Posterior vena cava (tissue), 2 donors: ENCODE data around the gene ZNF512. TPM values are rescaled to one million over a fixed set of nuclear protein-coding genes. Genes with fewer than 3 reads are reported as not detected.
A peak's percentile ranks its signal among the peaks of the same experiment; 100 is the strongest.

Source experiments
- DNase-seq: peaks from one replicate; pipeline ENCODE4 v3.0.0-alpha.2; 2020; ENCODE audit warnings: low spot score
- intact Hi-C, 2 donors: fragments of 100-400 bp; cut with DNase I; formaldehyde crosslinking; loops; one replicate each; pipeline versions ENCODE4 v1.14.1 to v1.14.2; 2022 to 2023
- total RNA-seq, 2 donors: library from RNA; stranded (reverse); fragmentation: NEBNext Ultra II Directional; extraction: Animal tissue kit (Norgen Biotek cat#: 25700); gene quantifications; one replicate each; pipeline ENCODE4 v1.2.1, GENCODE V29; 2021
- donor health status: DM: yes; HTN: yes; CAD: no.
- donor health status: DM: yes; HTN: yes; CAD: no.

The ZNF512 gene
- total RNA-seq, 2 donors from 2014 or later: 25.2 to 27.4 TPM

DNA sequence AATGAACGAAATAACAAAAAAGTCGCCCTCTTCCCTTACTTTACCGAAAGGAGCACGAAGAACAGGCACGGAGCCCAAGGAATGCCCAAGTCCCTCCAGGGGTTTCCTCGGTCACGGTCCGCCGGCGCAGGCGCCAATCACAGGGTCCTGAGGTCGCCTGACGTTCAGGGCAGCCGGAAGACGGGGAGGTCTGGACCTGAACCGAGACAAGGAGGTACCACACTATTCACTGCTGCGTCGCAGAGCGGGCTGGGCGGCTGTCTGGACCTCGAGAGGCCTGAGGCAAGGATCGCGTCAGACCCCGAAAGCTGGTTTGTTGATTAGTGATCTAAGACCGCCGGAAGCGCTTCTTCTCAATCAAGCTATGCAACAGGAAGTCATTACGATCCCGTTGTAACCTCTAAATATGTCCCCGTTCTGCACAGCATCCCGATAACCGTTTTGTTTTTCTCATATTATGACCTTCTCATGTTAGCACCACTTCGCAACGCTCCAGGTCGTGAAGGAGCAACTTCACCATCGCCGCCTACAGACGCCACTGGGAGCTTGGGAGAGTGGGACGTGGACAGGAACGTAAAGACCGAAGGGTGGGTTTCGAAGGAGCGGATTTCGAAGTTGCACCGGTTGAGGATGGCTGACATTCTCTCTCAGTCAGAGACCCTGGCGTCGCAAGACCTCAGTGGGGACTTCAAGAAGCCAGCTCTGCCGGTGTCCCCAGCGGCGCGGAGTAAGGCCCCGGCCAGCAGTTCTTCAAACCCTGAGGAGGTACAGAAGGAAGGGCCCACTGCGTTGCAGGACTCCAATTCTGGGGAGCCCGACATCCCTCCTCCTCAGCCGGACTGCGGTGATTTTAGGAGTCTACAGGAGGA is 80.7 kb downstream of the ZNF512 start, which contains the start of the genes SLC4A1AP and SUPT7L:
SLC4A1AP (plus strand) TSS at position 605 of the 869 bp plus-strand sequence; CDS start at position 631, 26 bp downstream.
SUPT7L (minus strand) TSS at position 330 of the 869 bp plus-strand sequence. CDS start 1,422 bp downstream, outside the sequence.
- intact Hi-C loops: no loop called here

DNA sequence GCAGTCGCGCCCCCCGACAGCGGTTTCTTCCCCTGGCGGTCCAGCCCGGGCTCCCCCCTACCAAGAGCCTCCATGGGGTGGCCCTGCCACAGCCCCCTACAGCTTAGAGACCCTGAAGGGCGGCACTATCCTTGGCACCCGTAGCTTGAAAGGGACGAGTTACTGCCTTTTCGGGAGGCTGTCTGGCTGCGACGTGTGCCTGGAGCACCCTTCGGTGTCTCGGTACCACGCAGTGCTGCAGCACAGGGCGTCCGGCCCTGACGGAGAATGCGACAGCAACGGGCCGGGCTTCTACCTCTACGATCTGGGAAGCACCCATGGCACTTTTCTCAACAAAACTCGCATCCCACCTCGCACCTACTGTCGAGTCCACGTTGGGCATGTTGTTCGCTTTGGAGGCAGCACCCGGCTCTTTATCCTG is 81.3 kb downstream of the ZNF512 start:
- no peak for DNase-seq
- intact Hi-C loops: no loop called here

More for the DNA sequence above, 80.7 kb downstream of the ZNF512 start, which contains the start of the genes SLC4A1AP and SUPT7L:
- peak; percentile 93 for DNase-seq

DNA sequence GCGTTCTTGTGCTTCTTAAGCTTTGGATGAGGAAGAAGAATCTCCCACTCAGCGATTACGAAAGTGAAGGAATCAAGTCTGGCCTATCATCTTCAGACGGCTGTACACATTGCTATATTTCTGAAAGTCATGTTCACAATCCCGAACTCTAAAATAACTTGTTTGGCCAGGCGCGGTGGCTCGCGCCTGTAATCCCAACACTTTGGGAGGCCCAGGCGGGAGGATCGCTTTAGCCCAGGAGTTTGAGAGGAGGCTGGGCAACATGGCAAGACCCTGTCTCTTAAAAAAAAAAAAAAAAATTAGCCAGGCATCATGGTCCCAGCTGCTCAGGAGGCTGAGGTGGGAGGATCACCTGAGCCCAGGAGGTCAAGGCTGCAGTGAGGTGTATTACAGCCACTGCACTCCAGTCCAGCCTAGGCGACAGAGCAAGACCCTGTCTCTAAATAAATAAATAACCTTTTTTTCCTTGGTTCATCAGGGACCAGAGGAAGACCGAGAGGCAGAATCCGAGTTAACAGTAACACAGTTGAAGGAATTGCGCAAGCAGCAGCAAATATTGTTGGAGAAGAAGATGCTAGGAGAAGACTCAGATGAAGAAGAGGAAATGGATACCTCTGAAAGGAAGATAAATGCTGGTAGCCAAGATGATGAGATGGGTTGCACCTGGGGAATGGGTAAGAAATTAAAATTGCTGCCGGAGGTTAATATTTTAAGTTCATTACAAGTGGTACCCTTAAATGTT is 82.0 kb downstream of the ZNF512 start:
- no peak for DNase-seq
- intact Hi-C loops: no loop called here

DNA sequence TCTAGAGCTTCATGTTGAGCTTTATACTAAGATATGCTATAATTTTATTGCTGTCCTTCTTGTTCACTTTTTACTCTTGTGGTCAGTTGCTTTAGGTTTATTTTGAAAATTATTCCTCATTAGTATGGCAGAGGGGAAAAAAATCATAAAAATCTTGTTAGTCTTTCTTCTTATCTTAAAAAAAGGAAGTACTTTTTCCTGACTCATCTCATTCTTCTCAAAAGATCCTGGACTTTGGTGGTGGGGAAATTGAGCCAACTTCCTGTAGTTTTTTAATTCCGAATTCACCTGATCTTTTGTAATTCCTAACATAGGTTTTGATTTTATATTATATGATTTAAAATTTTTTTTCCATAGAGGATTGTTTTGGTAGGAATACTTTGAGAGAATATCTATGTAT is 84.6 kb downstream of the ZNF512 start:
- DNase-seq: no peak
- intact Hi-C loops: no loop called here

GRCh38 chr2:27671235-27671634 is 88.4 kb downstream of the ZNF512 start:
- DNase-seq: no peak

More at GRCh38 chr2:27671235-27671634, 88.4 kb downstream of the ZNF512 start:
- intact Hi-C loops: no loop called here

Other genes starting within 250 kb of the ZNF512 start
- gene GTF3C2, start 226.3 kb upstream of the ZNF512 start, total RNA-seq: 10 to 100 TPM; 36.9 to 41.3 TPM
- 10 to 100 TPM; 30.1 to 36.2 TPM for gene EIF2B4, start 212.7 kb upstream of the ZNF512 start, total RNA-seq
- 10 to 100 TPM; 76.4 to 85.3 TPM for gene SNX17, start 212.4 kb upstream of the ZNF512 start, total RNA-seq
- gene ZNF513, start 202.3 kb upstream of the ZNF512 start, total RNA-seq: 10 to 100 TPM; 15.6 to 15.7 TPM
- gene PPM1G, start 173.5 kb upstream of the ZNF512 start, total RNA-seq: 10 to 100 TPM; 38.8 to 41.6 TPM
- 10 to 100 TPM; 72.9 to 88.1 TPM for gene NRBP1, start 154.4 kb upstream of the ZNF512 start, total RNA-seq
- gene KRTCAP3, start 140.7 kb upstream of the ZNF512 start, total RNA-seq: 1 to 10 TPM in 1 of 2 donors, under 1 TPM in 1; 0.46 to 1.4 TPM
- 10 to 100 TPM; 15.8 to 23.4 TPM for gene IFT172, start 93.3 kb upstream of the ZNF512 start, total RNA-seq
- 10 to 100 TPM; 11.7 to 22.1 TPM for gene FNDC4, start 87.8 kb upstream of the ZNF512 start, total RNA-seq
- gene GCKR, start 86.2 kb upstream of the ZNF512 start, total RNA-seq: 1 to 10 TPM in 1 of 2 donors, under 1 TPM in 1; 0.65 to 2.9 TPM
- 1 to 10 TPM; 3.3 to 4.3 TPM for gene CCDC121, start 46.0 kb downstream of the ZNF512 start, total RNA-seq
- gene GPN1, start 46.0 kb downstream of the ZNF512 start, total RNA-seq: 10 to 100 TPM; 17.9 to 18.3 TPM
- gene SUPT7L, start 80.6 kb downstream of the ZNF512 start, total RNA-seq: 10 to 100 TPM; 18.4 to 22.8 TPM
- gene SLC4A1AP, start 80.8 kb downstream of the ZNF512 start, total RNA-seq: 10 to 100 TPM; 15.0 to 17.2 TPM
- gene MRPL33, start 188.7 kb downstream of the ZNF512 start, total RNA-seq: 10 to 100 TPM; 88.8 to 93.0 TPM